COR-L47 (cell line): ENCODE measurements around the gene BRCC3.
"Not testable (repeated sequence)": the region's sequence is repeated elsewhere in the genome, so short reads cannot be mapped to it uniquely, and the experiment has no call there.

Source experiments
- DNase-seq: peaks from one replicate; lab custom pipeline; 2025; lab: John Stamatoyannopoulos, UW

Gene BRCC3

DNA sequence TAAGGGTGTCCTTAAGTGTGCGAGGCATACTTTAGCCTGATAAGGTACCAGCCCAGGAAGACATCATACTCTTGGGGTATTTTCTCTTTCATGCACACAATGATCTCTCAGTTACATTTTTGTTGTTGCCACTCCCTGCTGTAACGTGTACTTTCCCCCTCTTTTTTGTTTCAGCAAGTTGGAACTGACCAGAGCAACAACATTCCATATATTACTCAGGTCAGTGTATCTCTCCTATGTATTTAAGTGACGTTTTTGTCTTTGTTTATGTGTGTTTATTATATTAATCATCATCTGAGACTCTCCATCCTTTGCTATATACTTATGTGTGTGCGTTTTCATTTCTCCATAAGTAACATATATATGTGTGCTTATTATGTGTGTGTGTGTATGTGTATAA lies 73.6 kb downstream of the BRCC3 start:
- DNase-seq: no peak

DNA sequence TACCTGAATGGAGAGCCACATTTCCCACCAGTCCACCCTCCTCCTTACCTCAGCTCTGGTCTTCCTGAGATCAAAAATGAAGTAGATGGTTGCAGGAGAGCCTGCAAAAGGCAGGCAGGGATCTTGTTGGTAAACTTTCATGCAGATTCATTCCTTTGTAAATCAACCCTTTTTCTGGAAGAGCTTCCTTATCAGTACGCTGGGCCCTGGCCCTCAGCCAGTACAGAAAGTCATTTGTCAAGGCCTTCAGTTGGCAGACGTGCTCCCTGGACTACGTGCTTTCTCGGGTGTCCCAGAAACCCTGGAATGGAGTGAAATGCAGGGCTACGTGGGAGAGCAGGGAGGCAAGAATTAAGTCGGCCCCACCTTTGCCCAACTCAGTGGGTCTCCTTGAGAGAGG lies 76.3 kb downstream of the BRCC3 start:
- not testable (repeated sequence) for DNase-seq

DNA sequence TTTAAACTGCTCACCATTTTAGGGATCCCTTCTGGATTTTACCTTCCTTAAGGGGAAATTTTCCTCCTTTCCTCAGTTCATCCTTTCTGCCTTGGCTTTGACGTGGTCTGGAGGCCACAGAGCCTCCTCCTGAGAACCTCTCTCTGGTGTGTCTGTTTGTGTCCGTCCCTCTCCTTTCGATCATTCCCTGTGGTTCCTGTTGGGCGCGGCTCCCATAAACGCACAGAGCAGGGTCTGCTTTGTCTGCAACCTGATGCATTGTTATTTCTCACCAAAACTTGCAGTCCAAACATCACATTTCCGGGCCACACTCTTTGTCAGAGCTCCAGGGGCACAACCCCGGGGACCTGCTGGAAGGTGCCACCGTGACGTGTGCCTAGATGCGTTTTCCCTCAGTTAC lies 76.9 kb downstream of the BRCC3 start:
- not testable (repeated sequence) for DNase-seq

DNA sequence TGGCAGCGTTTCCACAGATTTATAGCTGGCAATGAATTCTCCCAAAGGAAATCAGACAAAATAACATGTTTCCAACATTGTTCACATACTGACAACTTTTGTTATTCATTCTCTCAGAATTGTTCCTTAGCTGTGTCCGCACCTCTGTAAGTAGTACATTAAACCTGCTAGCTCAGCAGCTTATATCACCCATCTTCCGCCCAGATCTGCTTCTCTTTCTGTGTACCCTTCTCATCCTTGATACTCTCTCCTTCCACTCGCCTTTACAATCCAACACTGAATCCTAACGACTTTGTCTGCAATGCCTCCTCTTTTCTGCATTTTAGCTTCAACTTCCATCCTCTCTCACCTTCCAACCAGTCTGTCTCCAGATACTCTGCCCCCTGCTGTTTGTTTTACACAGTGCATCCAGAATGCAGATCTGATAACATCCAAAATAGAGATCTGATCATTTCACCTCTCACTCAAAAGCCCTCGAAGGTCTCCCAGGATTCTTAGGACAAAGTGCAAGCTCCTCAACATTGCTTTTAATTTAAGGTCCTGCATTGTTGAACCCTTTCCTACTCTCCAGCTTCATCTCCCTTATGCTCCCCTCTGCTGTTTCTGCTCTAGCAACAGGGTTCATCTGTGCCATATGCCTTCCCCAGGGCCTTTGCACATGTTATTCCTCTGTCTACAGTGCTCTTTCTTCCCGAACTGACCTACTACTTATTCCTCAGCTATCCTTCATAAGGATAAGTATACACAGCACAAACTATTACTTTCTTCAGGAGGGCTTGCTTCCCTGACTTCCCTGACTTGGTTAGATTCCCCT lies 77.6 kb downstream of the BRCC3 start:
- DNase-seq: no peak

DNA sequence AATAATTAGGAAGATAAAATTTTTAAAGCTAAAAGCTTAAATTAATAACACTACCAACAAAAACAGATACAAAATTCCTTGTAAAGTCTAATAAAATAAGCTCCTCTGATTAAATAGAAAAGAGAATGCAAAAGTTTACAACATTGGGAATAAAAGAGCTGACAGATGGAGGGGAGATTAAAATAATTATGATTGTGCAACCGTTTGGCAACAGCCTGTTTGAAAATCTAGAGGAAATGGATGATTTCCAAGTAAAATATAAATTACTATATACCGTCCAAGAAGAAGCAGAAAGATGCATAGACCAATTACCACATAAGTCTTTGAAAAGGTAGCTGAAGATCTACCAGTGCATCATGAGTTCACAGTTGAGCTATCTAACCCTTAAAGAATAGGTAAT lies 98.6 kb downstream of the BRCC3 start:
- DNase-seq: no peak
